PFSK-1 (cell line): Measurements from ENCODE around the gene LSM3.

Source experiments
- FOXP2 ChIP-seq: optimal IDR thresholded peaks from 2 replicates; pipeline ENCODE3; 2011; ENCODE audit warnings: borderline replicate concordance, control low read depth, inconsistent platforms; ENCODE audit not compliant: insufficient read depth; ENCODE audit errors: extremely low read length, extremely low read depth
- POLR2AphosphoS5 ChIP-seq: IDR thresholded peaks from 2 replicates; pipeline ENCODE4 v1.6.1; 2012; ENCODE audit warnings: low read depth, mild to moderate bottlenecking, control low read depth, low read length, moderate library complexity
- REST ChIP-seq, 2 experiments: IDR thresholded peaks; 2 replicates each; pipeline versions ENCODE4 v1.6.1 to v1.8.0; 2011 to 2012; ENCODE audit warnings: low read depth in 2 of 2, low read length in 2 of 2, control low read depth in 1 of 2, inconsistent platforms in 1 of 2, mild to moderate bottlenecking in 1 of 2, moderate library complexity in 1 of 2; ENCODE audit not compliant: insufficient read depth in 1 of 2
- SIN3A ChIP-seq: IDR thresholded peaks from 2 replicates; pipeline ENCODE4 v1.6.1; 2012; ENCODE audit warnings: mild to moderate bottlenecking, low read length, moderate library complexity, borderline replicate concordance; ENCODE audit not compliant: insufficient read depth
- TAF1 ChIP-seq: IDR thresholded peaks from 2 replicates; pipeline ENCODE4 v1.6.1; 2012; ENCODE audit warnings: low read length, control low read depth, borderline replicate concordance; ENCODE audit not compliant: insufficient read depth

Gene LSM3

GRCh38 chr3:14141602-14142341 is 36.8 kb upstream of the LSM3 start:
- TF ChIP-seq TAF1 (no peak), SIN3A (no peak), REST (IDR thresholded peaks at IDR 0.05; ENCODE audit: insufficient read depth in 1 of 2, low read depth in 2 of 2, low read length in 2 of 2) (no peak), FOXP2 (no peak), POLR2AphosphoS5 (no peak)

GRCh38 chr3:14142567-14143270 is 35.9 kb upstream of the LSM3 start:
- TF ChIP-seq REST (IDR thresholded peaks at IDR 0.05; ENCODE audit: insufficient read depth in 1 of 2, low read depth in 2 of 2, low read length in 2 of 2), result no peak
- no peak for TF ChIP-seq FOXP2
- TF ChIP-seq SIN3A, result no peak
- no peak for TF ChIP-seq POLR2AphosphoS5
- TF ChIP-seq TAF1, result no peak

GRCh38 chr3:14143271-14144225 is 35.1 kb upstream of the LSM3 start:
- TF ChIP-seq REST (IDR thresholded peaks at IDR 0.05; ENCODE audit: insufficient read depth in 1 of 2, low read depth in 2 of 2, low read length in 2 of 2), result no peak
- TF ChIP-seq POLR2AphosphoS5, result peak; percentile 33; the same call in 1 of the 2 replicates

GRCh38 chr3:14144423-14145075 is 34.1 kb upstream of the LSM3 start:
- TF ChIP-seq POLR2AphosphoS5 (no peak), TAF1 (no peak), FOXP2 (no peak), REST (IDR thresholded peaks at IDR 0.05; ENCODE audit: insufficient read depth in 1 of 2, low read depth in 2 of 2, low read length in 2 of 2) (no peak), SIN3A (no peak)
